ENCODE data around the gene SDCCAG8.

The SDCCAG8 gene

DNA sequence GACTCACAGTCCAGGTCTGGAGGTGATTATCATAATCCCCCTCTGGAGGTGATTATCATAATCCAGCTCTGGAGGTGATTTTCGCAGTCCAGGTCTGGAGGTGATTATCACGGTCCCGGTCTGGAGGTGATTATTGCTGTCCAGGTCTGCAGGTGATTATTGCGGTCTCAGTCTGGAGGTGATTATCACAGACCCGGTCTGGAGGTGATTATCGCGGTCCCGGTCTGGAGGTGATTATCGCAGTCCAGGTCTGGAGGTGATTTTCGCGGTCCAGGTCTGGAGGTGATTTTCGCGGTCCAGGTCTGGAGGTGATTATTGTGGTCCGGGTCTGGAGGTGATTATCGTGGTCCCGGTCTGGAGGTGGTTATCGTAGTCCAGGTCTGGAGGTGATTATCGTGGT is 76.6 kb downstream of the SDCCAG8 start:
- H3K4me3 ChIP-seq (ENCODE audit: low read depth, low read length), result no peak overlapping the region
- H3K27ac ChIP-seq (ENCODE audit: extremely low read depth, low read depth, low read length), result no peak overlapping the region
- H3K4me1 ChIP-seq (ENCODE audit: control insufficient read depth, insufficient read depth, low read length), result no peaks in the 10 kb centered on the region
- ChIA-PET CTCF (no interaction called here), POLR2A (no interaction called here)
- no peaks in the 10 kb centered on the region for H3K9me3 ChIP-seq (ENCODE audit: control insufficient read depth, insufficient read depth, low read depth, low read length)
- no peak for TF ChIP-seq ZNF521 (tag by site-specific recombination; IDR thresholded peaks at IDR 0.05)
- TF ChIP-seq ZNF202 (tag by site-specific recombination; IDR thresholded peaks at IDR 0.05; ENCODE audit: borderline replicate concordance), result no peak
- peaks cover 6 to 50% of the 10 kb centered on the region in 2 experiments; a peak in 2 of 3 replicates for H3K36me3 ChIP-seq (ENCODE audit: control insufficient read depth in 2 of 2, insufficient read depth in 1 of 2, low read length in 2 of 2)

DNA sequence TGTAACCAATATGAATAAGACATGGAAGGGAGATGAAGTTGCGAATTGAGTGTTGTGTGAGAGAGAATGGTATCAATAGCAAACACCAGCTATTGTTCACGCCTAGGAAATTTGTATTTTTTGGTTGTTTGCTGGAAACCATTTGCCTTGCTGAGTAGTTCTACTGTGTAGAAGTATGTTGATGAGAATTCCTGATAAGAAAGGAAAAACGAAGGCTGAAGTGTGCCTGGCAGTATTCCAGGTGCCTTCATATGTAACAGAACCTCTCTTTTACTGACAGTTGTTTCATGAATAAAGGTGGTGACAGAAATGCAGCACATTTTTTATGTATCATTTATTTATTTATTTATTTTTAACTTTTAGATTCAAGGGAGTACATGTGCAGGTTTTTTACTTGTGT is 79.5 kb downstream of the SDCCAG8 start:
- no peaks in the 10 kb centered on the region for H3K4me1 ChIP-seq (ENCODE audit: control insufficient read depth, insufficient read depth, low read length)
- H3K27ac ChIP-seq (ENCODE audit: extremely low read depth, low read depth, low read length), result no peak overlapping the region
- H3K9me3 ChIP-seq (ENCODE audit: control insufficient read depth, insufficient read depth, low read depth, low read length), result no peaks in the 10 kb centered on the region
- H3K4me3 ChIP-seq (ENCODE audit: low read depth, low read length), result no peak overlapping the region
- ChIA-PET POLR2A (no interaction called here), CTCF (interaction anchor here (1.2 kb wide), 1 partner anchor 9 kb away, joined by 4 read pairs; no protein-coding TSS in a partner anchor)
- peaks cover 9 to 53% of the 10 kb centered on the region in 2 experiments; a peak in 2 of 3 replicates for H3K36me3 ChIP-seq (ENCODE audit: control insufficient read depth in 2 of 2, insufficient read depth in 1 of 2, low read length in 2 of 2)
- TF ChIP-seq ZNF658 (tag by site-specific recombination; IDR thresholded peaks at IDR 0.05) (no peak), ZNF121 (tag by site-specific recombination; IDR thresholded peaks at IDR 0.05) (no peak), ZNF174 (tag by site-specific recombination; IDR thresholded peaks at IDR 0.05) (no peak), ZNF423 (tag by site-specific recombination; IDR thresholded peaks at IDR 0.05) (no peak), ZNF175 (tag by site-specific recombination; IDR thresholded peaks at IDR 0.05) (no peak), ZNF629 (tag by site-specific recombination; IDR thresholded peaks at IDR 0.05) (no peak), ZNF677 (tag by site-specific recombination; IDR thresholded peaks at IDR 0.05) (no peak)

DNA sequence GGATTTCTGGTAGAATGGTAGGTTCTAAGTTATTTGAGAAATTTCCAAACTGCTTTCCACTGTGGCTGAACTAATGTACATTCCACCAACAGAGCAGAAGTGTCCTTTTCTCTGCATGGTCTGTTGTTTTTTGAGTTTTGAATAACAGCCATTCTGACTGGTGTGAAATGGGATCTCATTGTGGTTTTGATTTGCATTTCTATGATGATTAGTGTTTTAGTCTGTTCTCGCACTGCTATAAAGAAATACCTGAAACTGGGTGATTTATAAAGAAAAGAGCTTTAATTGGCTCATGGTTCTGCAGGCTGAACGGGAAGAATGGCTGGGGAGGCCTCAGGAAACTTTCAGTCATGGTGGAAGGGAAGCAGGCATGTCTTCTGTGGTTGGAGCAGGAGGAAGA is 80.3 kb downstream of the SDCCAG8 start:
- no peak overlapping the region for H3K4me3 ChIP-seq (ENCODE audit: low read depth, low read length)
- H3K9me3 ChIP-seq (ENCODE audit: control insufficient read depth, insufficient read depth, low read depth, low read length), result no peaks in the 10 kb centered on the region
- peaks cover 4 to 45% of the 10 kb centered on the region in 2 experiments; a peak in 2 of 3 replicates for H3K36me3 ChIP-seq (ENCODE audit: control insufficient read depth in 2 of 2, insufficient read depth in 1 of 2, low read length in 2 of 2)
- ChIA-PET CTCF (no interaction called here), POLR2A (no interaction called here)
- no peaks in the 10 kb centered on the region for H3K4me1 ChIP-seq (ENCODE audit: control insufficient read depth, insufficient read depth, low read length)
- no peak for TF ChIP-seq ZNF510 (tag by site-specific recombination; IDR thresholded peaks at IDR 0.05; ENCODE audit: insufficient replicate concordance)
- TF ChIP-seq HOXD13 (CRISPR knock-in tag; IDR thresholded peaks at IDR 0.05; ENCODE audit: borderline replicate concordance), result no peak
- no peak for TF ChIP-seq ZNF660 (tag by site-specific recombination; IDR thresholded peaks at IDR 0.05)
- no peak for TF ChIP-seq EGR2 (tag by site-specific recombination; IDR thresholded peaks at IDR 0.05; ENCODE audit: low read depth)
- no peak for TF ChIP-seq YY1 (tag by site-specific recombination; IDR thresholded peaks at IDR 0.05)
- TF ChIP-seq OSR2 (tag by site-specific recombination; IDR thresholded peaks at IDR 0.05), result no peak
- no peak for TF ChIP-seq ZFP69B (tag by site-specific recombination; IDR thresholded peaks at IDR 0.05)
- TF ChIP-seq ZNF600 (tag by site-specific recombination; IDR thresholded peaks at IDR 0.05), result no peak
- no peak for TF ChIP-seq ZNF792 (tag by site-specific recombination; IDR thresholded peaks at IDR 0.05)
- no peak for TF ChIP-seq ZNF664 (tag by site-specific recombination; IDR thresholded peaks at IDR 0.05)
- TF ChIP-seq, protein P1, sequence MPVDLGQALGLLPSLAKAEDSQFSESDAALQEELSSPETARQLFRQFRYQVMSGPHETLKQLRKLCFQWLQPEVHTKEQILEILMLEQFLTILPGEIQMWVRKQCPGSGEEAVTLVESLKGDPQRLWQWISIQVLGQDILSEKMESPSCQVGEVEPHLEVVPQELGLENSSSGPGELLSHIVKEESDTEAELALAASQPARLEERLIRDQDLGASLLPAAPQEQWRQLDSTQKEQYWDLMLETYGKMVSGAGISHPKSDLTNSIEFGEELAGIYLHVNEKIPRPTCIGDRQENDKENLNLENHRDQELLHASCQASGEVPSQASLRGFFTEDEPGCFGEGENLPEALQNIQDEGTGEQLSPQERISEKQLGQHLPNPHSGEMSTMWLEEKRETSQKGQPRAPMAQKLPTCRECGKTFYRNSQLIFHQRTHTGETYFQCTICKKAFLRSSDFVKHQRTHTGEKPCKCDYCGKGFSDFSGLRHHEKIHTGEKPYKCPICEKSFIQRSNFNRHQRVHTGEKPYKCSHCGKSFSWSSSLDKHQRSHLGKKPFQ (tag by site-specific recombination; IDR thresholded peaks at IDR 0.05), result no peak
- TF ChIP-seq GLIS2 (tag by site-specific recombination; IDR thresholded peaks at IDR 0.05), result no peak
- TF ChIP-seq BCL11A (tag by site-specific recombination; IDR thresholded peaks at IDR 0.05; ENCODE audit: low read depth), result no peak
- TF ChIP-seq ZNF169 (tag by site-specific recombination; IDR thresholded peaks at IDR 0.05), result no peak
- TF ChIP-seq, protein P2, sequence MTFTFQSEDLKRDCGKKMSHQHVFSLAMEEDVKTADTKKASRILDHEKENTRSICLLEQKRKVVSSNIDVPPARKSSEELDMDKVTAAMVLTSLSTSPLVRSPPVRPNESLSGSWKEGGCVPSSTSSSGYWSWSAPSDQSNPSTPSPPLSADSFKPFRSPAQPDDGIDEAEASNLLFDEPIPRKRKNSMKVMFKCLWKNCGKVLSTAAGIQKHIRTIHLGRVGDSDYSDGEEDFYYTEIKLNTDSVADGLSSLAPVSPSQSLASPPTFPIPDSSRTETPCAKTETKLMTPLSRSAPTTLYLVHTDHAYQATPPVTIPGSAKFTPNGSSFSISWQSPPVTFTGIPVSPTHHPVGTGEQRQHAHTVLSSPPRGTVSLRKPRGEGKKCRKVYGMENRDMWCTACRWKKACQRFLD (tag by site-specific recombination; IDR thresholded peaks at IDR 0.05), result no peak
- TF ChIP-seq ZNF544 (tag by site-specific recombination; IDR thresholded peaks at IDR 0.05), result no peak
- no peak for TF ChIP-seq ZNF561 (tag by site-specific recombination; IDR thresholded peaks at IDR 0.05; ENCODE audit: borderline replicate concordance)
- no peak overlapping the region for H3K27ac ChIP-seq (ENCODE audit: extremely low read depth, low read depth, low read length)

All from HEK293 (cell line).